Psoas muscle (tissue), 8 donors: ENCODE measurements around the gene COL5A2. TPM values are rescaled to one million over a fixed set of nuclear protein-coding genes. Genes with fewer than 3 reads are reported as not detected.

Experiments
- ATAC-seq, 4 donors: fragments of 200-7000 bp; cut with Tn5 transposase; one replicate each; pipeline ENCODE4 v1.9.1; 2020; ENCODE audit warnings: moderate library complexity in 3 of 4, mild to moderate bottlenecking in 2 of 4
- DNase-seq, 2 donors: peaks; one replicate each; pipeline ENCODE4 v3.0.0-alpha.2; 2020
- H3K27ac ChIP-seq: fragments of 200-600 bp; one replicate; pipeline ENCODE4 v1.8.0; 2022
- H3K27me3 ChIP-seq, 3 donors: fragments of 200-600 bp in 1 of 3; one replicate each; pipeline versions ENCODE4 v1.6.1 to v1.8.0; 2013 to 2022; ENCODE audit warnings: low read length in 2 of 3, mild to moderate bottlenecking in 2 of 3, moderate library complexity in 1 of 3; ENCODE audit not compliant: insufficient read depth in 3 of 3
- H3K36me3 ChIP-seq, 2 donors: fragments of 200-600 bp in 1 of 2; one replicate each; pipeline versions ENCODE4 v1.6.1 to v1.8.0; 2013 to 2022; ENCODE audit warnings: low read depth in 1 of 2, mild to moderate bottlenecking in 1 of 2, moderate library complexity in 1 of 2; ENCODE audit not compliant: insufficient read depth in 1 of 2
- H3K4me1 ChIP-seq: fragments of 200-600 bp; one replicate; pipeline ENCODE4 v1.8.0; 2022
- H3K4me3 ChIP-seq: fragments of 200-600 bp; one replicate; pipeline ENCODE4 v1.8.0; 2022; ENCODE audit warnings: mild to moderate bottlenecking
- H3K9me3 ChIP-seq: fragments of 200-600 bp; one replicate; pipeline ENCODE4 v1.8.0; 2022
- CTCF ChIP-seq: fragments of 200-600 bp; IDR thresholded peaks from one replicate; pipeline ENCODE4 v1.8.0; 2022; ENCODE audit warnings: antibody characterized with exemption
- WGBS, 3 donors: extraction: QIAGEN DNeasy Blood & Tissue Kit; methylation state at CpG; one replicate each; pipeline versions ENCODE4 v1.1.6 to v1.1.7; 2013; 5-methylcytosine and 5-hydroxymethylcytosine counted together
- intact Hi-C, 2 donors: fragments of 100-400 bp; cut with DNase I; formaldehyde crosslinking; loops; one replicate each; pipeline versions ENCODE4 v1.11.0 to v1.14.2; 2022
- polyA plus RNA-seq, 3 donors: library from polyadenylated mRNA; stranded (reverse); fragments of 200-250 nt; gene quantifications; one replicate each; pipeline ENCODE4 v1.2.3, GENCODE V29; 2013
- total RNA-seq, 4 donors: library from RNA; stranded (reverse); fragmentation: NEBNext Ultra II Directional in 2 of 4; extraction: Animal tissue kit (Norgen Biotek cat#: 25700) in 2 of 4; gene quantifications; one replicate each; pipeline versions ENCODE4 v1.2.1 to v1.2.4, GENCODE V29; 2021 to 2023
- donor health status: healthy with polysubstance abuse.
- donor health status: DM: no; HTN: no; CAD: no; lungs with moderate emphysema.
- donor health status: Bipolar disorder and iron deficiency.
- donor health status: healthy.
- donor health status: DM: yes; HTN: yes; CAD: no.
- donor health status: DM: no; HTN: no; CAD: no.
- donor health status: DM: no; HTN: no; CAD: no.
- donor health status: DM: yes; HTN: yes; CAD: no.

The COL5A2 gene
- total and polyA plus RNA-seq, 7 donors, result 2.3 to 16.8 (median 3.9) TPM

DNA sequence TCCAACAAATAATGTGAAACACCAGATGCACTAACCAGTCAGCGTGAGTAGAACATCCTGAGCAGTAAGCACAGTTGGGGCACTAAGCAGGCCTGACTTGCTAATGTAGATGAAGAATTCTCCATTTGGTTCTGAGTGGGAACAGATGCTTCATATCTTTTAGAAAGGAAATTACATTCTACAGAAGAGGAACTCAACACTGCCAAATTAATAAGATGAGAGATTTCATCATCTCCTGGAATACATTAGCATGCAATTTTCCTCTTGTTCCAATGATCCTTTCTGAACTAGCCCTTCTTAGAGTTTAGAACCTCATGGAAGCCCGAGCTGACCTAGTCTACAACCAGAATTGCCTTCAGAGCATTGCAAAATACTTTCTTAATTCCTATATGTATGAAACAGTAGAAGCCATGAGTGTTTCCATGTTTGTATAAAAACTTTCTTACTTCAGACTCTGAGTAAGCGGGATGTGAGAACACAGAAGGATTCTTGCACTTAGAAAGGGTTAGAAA is 34.8 kb downstream of the COL5A2 start:
- WGBS, 3 donors, result 89 to 91% (median 90%) methylated on average over 3 of the region's 3 CpGs
- DNase-seq, result no peak

DNA sequence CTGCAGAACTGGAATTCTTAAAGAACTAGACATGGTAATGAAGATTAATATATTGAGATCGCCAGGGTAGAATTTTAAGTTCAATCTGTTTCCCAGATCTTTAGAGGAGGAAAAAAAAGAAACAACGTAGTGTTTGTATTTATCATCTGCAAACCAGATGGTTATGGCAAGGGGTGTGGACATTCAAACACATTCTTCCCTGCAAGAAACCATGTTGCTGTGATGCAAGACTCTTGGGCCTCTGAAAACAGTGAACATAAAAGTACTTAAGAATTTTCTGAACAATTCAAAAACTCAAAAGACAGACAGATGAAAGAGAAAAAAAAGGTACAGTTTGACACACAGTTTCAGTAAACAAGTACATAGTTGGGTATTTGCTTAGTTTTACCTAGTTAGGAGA is 35.6 kb downstream of the COL5A2 start:
- 74 to 81% (median 75%) methylated on average over 2 of the region's 2 CpGs for WGBS, 3 donors
- Histone ChIP-seq H3K9me3 (no peaks in the 10 kb centered on the region), H3K27me3 (no peaks in the 10 kb centered on the region), H3K4me1 (no peaks in the 10 kb centered on the region), H3K36me3 (no peaks in the 10 kb centered on the region), H3K4me3 (no peak overlapping the region), H3K27ac (no peak overlapping the region)
- no peak for TF ChIP-seq CTCF
- no peak for DNase-seq
- intact Hi-C loops, result no loop called here
- ATAC-seq, result no peak

More for the DNA sequence above, 34.8 kb downstream of the COL5A2 start:
- intact Hi-C loops, result no loop called here
- Histone ChIP-seq H3K27me3 (no peaks in the 10 kb centered on the region), H3K27ac (no peak overlapping the region), H3K36me3 (no peaks in the 10 kb centered on the region), H3K4me3 (no peak overlapping the region), H3K9me3 (no peaks in the 10 kb centered on the region), H3K4me1 (no peaks in the 10 kb centered on the region)
- TF ChIP-seq CTCF, result no peak
- ATAC-seq, result no peak

DNA sequence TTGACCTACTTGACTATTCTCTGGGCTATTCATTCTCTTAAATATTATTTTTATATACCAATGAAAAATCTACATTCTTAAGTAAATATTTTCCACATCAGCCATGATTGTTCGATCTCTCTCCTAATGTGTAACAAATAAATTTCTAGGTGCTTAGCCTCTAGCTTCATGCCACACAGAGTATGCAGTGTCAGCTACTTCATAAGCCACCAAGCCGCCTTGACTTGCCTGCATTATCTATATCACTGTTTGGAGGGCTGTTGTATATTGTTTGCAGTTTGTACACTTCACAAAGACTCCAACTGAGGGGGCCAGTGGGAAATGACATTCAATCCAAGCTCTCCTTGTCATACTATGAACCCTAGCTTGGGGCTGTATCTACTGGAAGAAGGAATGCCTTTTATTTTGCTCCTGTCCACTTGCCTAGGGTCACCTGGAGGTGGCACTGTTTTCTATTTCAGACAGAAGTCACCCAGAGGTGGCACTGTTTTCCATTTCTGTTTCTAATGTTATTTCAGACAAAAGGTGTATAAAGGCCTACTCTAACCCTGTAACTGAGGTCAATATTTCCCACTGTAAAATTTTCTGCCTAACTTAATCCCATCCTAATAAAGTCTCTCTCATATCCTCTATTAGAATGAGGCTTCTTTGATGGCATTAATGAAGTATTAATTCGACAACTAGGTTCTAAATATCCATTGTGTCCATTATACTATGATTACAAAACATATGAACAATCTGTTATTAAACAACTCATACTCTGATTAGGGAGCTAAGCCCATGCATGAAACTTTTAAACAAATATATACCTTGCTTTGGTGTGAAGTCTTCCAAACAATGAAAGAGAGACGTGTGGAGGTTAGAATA is 36.4 kb downstream of the COL5A2 start:
- no peaks in the 10 kb centered on the region for H3K36me3 ChIP-seq
- ATAC-seq (peak; percentile 25 to 78 (median 70)), DNase-seq (no peak)
- H3K27ac ChIP-seq, result no peak overlapping the region
- no peaks in the 10 kb centered on the region for H3K4me1 ChIP-seq
- no peak overlapping the region for H3K4me3 ChIP-seq
- intact Hi-C loops, result no loop called here
- TF ChIP-seq CTCF, result peak; percentile 45
- 91 to 98% (median 96%) methylated on average over 4 of the region's 4 CpGs for WGBS, 3 donors
- no peaks in the 10 kb centered on the region for H3K9me3 ChIP-seq
- H3K27me3 ChIP-seq, result no peaks in the 10 kb centered on the region

DNA sequence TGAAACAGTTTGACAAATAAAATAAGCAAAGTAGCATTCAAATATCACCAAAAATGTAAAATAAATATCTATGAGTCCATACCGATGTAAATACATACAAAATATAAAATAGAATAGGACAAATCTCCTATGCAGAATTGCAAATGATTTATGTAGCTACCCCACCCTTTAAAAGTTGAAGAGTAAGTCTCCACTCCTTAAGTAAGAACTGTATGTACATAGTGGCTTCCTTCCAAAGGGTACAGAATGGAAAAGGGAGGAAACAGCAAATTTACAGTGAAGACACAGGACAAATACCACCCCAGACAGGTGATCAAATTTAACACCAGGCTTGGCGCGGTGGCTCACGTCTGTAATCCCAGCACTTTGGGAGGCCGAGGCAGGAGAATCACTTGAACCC is 40.8 kb downstream of the COL5A2 start:
- no peaks in the 10 kb centered on the region for H3K4me1 ChIP-seq
- no peaks in the 10 kb centered on the region for H3K27me3 ChIP-seq
- WGBS, 3 donors, result 95 to 98% (median 98%) methylated on average over 5 of the region's 5 CpGs
- H3K9me3 ChIP-seq, result no peaks in the 10 kb centered on the region
- ATAC-seq, result no peak
- no peak for TF ChIP-seq CTCF
- H3K36me3 ChIP-seq, result no peaks in the 10 kb centered on the region
- no peak overlapping the region for H3K27ac ChIP-seq
- intact Hi-C loops, result no loop called here
- H3K4me3 ChIP-seq, result no peak overlapping the region
- DNase-seq, result no peak
